ENCODE measurements around the gene MYBL2.

MYBL2 gene

DNA sequence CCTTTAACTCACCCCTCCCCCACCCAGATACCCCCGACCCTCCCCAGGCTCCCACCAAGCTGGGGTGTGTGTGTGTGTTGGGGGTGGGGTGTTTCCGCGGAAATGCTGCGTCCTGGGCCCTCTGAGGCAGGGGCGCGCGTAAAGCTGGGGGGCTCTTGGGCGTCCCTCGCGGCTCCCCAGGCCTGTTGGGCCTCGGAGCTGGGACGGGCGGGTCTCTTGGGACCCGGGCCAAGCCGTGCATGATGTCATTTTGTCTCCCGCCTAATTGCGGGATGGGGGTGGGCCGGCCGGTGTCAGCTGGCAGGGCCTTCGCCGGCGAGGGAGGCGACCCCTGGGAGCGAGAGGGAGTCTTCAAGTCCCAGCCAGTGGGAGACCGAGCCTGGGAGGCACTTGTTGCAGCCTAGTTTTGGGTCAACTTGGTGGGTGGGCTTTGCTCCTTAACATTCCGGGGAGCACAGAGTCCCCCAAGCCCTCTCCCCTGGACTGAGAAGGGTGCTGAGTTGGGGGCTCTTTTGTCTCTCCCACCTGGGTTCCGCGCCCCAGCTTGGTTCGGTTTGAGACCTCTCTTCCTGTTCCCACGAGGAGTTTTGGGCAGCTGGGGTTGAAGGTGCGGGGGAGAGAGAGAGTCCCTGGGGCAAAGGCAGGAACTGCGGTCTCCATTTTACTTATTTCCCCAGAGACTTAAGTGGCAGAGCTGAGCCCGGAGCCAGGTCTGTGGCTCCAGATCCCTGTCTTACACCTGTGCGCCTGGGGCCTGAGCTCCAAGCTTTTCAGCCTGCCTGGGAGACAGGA lies 623 bp downstream of the MYBL2 start:
- no peak for TF ChIP-seq CTCF (IDR thresholded peaks at IDR 0.05; ENCODE audit: borderline replicate concordance, control extremely low read depth, extremely low read depth, insufficient read depth, missing control alignments)
- DNase-seq (ENCODE audit: low spot score): peak; percentile 58
- in situ Hi-C loops (cut with MboI; ENCODE audit: low sequenced_read_pairs, unreplicated experiment): no loop called here

DNA sequence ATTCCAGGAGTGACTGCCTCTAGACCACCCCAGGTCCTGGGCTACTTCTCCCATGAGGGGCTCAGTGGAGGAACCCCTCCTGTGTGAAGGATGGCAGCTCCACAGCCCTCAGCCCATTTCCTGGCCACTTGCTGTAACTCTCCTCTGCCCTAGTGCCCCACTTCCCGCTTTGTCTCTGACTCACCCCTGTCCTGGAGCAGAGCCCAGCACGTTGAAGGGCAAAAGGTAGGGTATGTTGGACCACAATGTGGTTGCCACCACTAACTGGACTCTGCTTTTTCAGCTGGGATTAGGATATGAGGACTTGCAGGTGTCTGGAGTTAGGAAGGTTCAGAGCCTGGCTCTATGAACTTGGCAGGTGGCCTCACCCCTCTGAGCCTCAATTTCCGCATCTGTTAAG lies 2.4 kb downstream of the MYBL2 start:
- DNase-seq (ENCODE audit: low spot score): no peak
- in situ Hi-C loops (cut with MboI; ENCODE audit: low sequenced_read_pairs, unreplicated experiment): no loop called here
- TF ChIP-seq CTCF (IDR thresholded peaks at IDR 0.05; ENCODE audit: borderline replicate concordance, control extremely low read depth, extremely low read depth, insufficient read depth, missing control alignments): no peak

- no peak for DNase-seq (ENCODE audit: low spot score)
- no peak for TF ChIP-seq CTCF (IDR thresholded peaks at IDR 0.05; ENCODE audit: borderline replicate concordance, control extremely low read depth, extremely low read depth, insufficient read depth, missing control alignments)
- in situ Hi-C loops (cut with MboI; ENCODE audit: low sequenced_read_pairs, unreplicated experiment): no loop called here
These were observed 3.5 kb downstream of the MYBL2 start for GRCh38 chr20:43670423-43670822.

GRCh38 chr20:43676368-43676767 lies 9.5 kb downstream of the MYBL2 start:
- no peak for TF ChIP-seq CTCF (IDR thresholded peaks at IDR 0.05; ENCODE audit: borderline replicate concordance, control extremely low read depth, extremely low read depth, insufficient read depth, missing control alignments)
- in situ Hi-C loops (cut with MboI; ENCODE audit: low sequenced_read_pairs, unreplicated experiment): loop anchor here (25.0 kb wide), 1 partner anchor 139 kb away; no protein-coding TSS in a partner anchor
- no peak for DNase-seq (ENCODE audit: low spot score)

GRCh38 chr20:43680981-43681380 lies 14.1 kb downstream of the MYBL2 start:
- in situ Hi-C loops (cut with MboI; ENCODE audit: low sequenced_read_pairs, unreplicated experiment): loop anchor here (25.0 kb wide), 1 partner anchor 144 kb away; no protein-coding TSS in a partner anchor
- TF ChIP-seq CTCF (IDR thresholded peaks at IDR 0.05; ENCODE audit: borderline replicate concordance, control extremely low read depth, extremely low read depth, insufficient read depth, missing control alignments): no peak
- no peak for DNase-seq (ENCODE audit: low spot score)

DNA sequence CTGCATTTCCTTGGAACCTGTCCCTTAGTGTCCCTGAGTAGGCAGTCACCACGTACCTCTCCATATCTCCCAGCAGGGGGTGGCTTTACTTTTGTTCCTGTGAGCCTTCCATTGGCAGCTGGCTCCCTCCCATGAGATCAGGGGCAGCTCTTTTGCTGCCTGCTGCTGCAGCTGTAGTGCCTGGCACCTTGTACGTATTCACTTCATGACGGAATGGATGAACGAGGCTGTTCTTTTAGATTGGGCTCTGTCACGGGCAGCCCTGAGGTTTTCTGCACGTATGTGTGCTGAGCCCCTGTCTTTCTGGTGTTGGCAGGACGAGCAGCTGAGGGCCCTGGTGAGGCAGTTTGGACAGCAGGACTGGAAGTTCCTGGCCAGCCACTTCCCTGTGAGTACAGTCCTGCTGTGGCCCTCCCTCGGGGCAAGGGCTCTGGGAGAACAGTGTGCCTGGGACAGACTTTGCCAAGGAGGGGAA lies 14.6 kb downstream of the MYBL2 start:
- peak; percentile 37 for DNase-seq (ENCODE audit: low spot score)
- in situ Hi-C loops (cut with MboI; ENCODE audit: low sequenced_read_pairs, unreplicated experiment): loop anchor here (25.0 kb wide), 1 partner anchor 144 kb away; no protein-coding TSS in a partner anchor
- no peak for TF ChIP-seq CTCF (IDR thresholded peaks at IDR 0.05; ENCODE audit: borderline replicate concordance, control extremely low read depth, extremely low read depth, insufficient read depth, missing control alignments)

All from GM13976 (cell line).